Measurements from ENCODE around the gene OXGR1.

GRCh38 chr13:97021241-97021640, 27.0 kb upstream of the OXGR1 start:
- no peak for TF ChIP-seq CTCF (IDR thresholded peaks at IDR 0.05)
- no peak for TF ChIP-seq POLR2A (IDR thresholded peaks at IDR 0.05)

Measured in Peyer's patch (tissue), 4 donors.